HG02840 (cell line): ENCODE data around the gene AQP5.

Source experiments
- ATAC-seq: cut with Tn5 transposase; IDR thresholded peaks from one replicate; pipeline ENCODE4 v1.9.1; 2021; ENCODE audit warnings: mild to moderate bottlenecking, moderate library complexity, moderate number of reproducible peaks; ENCODE audit not compliant: unreplicated experiment, low FRiP score

Gene AQP5

DNA sequence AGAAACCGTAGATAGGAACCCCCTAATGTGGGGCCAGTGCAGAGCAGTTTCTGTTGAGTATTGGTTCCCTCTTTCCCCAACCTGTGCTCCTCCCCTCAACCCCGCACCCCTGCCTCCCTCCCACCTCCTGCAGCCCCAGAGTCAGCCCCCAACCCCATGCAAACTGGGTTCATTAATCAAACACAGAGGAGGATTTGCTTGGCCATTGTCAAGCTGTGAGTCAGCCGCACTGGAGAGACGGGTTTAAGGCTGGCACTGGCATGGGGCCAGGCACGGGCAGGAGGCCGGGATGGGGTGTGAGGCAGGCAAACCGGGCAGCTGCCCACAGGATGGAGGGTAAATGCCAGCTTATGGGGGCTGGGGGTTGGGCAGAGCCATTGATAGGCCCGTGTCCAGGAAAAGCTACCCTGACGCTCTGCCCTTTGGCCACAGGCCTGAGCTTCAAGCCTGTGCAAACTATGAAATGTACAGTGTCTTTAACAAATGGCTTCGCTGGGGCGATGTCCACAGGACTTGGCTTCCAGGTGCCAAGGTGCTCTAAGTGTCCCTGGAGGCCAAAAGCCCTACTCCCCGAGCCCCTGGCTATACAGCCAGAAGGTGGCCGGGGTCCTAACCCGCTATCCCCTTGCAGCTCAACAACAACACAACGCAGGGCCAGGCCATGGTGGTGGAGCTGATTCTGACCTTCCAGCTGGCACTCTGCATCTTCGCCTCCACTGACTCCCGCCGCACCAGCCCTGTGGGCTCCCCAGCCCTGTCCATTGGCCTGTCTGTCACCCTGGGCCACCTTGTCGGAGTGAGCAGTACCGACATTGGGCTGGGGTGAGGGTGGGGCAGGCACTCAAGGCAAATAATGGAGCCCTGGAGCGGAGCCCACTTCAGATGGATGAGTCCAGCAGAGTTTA, 1.4 kb downstream of the AQP5 start:
- no peak for ATAC-seq

DNA sequence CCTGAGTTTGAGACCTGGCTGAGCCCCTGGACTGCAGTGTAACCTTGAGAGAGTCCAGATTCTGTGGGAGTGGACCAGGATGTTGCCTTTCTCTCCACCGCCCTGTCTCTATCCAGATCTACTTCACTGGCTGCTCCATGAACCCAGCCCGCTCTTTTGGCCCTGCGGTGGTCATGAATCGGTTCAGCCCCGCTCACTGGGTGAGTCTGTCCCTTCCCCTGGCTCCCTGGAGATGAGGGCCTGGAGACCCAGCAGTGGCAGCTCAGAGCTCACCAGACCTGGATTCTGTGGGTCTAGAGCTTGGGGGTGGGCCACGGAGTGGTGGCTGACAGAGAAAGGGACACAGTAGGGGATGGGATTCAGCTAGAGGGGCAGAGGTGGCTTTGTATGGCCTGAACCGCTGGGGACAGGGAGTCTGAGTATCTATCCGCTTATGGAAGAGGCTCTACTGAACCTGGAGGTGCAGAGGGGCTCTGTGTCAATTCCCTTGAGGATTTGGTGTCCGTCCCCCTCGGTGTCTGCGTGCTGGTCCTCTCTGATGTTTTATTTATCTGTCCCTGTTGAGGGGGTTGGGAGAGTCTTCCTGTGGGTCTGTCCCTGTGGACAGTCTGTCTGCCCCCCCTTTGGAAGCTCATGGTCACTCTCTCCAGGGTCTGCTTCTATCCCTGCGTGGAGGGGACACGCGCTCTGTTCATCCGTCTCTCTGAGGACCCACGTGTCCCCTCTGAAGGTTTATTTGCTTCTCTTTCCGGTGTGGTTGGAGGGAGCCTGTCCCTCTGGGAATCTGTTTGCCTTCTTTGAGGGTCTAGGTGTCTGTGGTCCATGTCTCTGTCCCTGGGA, 2.5 kb downstream of the AQP5 start:
- no peak for ATAC-seq

DNA sequence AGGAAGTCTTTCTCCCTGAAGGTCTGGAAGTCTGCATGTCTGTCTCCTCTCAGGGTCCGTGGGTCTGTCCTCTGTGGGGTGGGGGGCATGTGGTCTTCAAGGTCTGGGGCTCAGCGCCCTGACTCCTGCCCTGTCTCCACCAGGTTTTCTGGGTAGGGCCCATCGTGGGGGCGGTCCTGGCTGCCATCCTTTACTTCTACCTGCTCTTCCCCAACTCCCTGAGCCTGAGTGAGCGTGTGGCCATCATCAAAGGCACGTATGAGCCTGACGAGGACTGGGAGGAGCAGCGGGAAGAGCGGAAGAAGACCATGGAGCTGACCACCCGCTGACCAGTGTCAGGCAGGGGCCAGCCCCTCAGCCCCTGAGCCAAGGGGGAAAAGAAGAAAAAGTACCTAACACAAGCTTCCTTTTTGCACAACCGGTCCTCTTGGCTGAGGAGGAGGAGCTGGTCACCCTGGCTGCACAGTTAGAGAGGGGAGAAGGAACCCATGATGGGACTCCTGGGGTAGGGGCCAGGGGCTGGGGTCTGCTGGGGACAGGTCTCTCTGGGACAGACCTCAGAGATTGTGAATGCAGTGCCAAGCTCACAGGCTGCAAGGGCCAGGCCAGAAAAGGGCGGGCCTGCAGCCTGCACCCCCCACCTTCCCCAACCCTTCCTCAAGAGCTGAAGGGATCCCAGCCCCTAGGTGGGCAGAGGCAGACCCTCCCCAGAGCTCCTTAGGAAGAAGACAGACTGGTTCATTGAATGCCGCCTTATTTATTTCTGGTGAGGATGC, 3.4 kb downstream of the AQP5 start:
- no peak for ATAC-seq

DNA sequence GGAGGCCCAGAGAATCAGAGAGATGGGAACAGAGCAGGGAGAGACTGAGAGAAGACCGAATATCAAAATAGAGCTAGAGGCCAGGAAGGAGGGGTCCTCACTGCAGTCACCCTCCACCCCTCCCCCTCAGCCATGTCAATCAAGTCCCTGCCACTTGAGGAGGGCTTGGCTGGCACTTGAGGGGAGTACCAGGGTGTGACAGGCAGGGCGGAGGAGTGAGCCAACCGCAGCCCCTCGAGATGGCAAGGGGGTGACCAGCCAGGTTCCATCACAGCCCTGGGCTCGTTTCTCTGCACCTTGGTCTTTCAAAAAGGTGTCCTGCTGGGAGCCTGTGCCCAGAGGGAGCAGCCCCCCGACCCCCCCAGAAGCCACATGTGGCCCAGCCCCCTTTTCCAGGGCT, 4.2 kb downstream of the AQP5 start:
- ATAC-seq, result no peak

DNA sequence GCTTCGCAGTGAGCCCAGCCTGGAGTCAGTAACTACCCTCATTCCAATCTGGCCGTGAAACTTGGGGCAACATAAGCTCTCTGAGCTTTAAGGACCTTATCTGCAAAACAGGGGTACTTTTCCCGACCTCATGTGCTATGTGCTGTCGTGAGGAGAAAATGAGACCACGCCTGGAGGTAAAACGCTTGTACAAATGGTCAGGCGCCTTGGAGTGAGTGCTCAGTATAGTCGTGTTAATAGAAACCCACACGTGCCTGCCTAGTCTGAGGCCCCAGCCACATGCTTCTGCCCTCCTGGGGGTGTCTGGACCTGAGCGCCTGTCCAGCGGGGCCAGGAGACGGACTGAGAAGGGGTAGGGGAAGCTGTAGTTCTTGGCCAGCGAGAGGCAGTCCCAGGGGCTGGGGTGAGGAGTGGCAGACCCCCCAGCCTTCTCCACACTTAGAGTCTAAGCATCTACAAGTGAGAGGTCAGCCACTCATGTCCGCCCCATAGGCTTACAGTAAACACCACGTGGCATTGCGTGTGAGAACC, 4.9 kb downstream of the AQP5 start:
- ATAC-seq, result no peak

DNA sequence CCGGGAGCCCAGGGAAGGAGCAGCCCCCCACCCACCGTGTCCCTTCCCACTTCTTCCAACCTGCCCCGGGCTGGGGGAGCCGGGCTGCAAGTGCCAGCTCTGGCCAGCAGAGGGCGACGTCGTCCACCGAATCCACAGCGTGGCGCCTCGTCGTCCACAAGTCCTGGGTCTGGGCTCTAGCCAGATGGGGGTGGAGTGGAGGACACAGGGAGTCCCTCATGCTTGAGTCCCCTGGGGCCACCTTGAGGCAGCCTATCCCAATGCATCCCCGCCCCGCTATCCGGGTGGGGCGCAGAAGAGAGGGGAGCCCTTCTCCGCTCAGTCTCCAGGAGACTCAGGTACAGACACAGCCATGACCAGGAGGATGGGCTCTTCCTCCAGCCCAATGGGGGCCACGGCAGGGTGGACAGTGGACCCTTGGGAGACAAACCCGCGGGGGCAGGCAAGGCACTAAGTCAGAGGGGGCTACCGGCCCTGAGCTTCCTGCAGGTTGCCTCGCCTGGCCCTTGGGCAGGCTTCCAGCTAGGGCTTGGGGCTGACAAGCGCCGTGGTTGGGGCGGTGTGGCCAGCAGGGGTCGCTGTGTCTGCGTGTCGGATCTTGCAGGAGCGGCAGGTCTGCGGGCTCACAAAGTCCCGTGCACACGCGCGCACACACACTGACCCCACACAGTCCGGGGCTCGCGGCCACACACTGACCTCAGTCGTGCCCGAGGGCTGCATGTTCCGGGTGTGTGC, 5.5 kb downstream of the AQP5 start:
- ATAC-seq, result no peak

DNA sequence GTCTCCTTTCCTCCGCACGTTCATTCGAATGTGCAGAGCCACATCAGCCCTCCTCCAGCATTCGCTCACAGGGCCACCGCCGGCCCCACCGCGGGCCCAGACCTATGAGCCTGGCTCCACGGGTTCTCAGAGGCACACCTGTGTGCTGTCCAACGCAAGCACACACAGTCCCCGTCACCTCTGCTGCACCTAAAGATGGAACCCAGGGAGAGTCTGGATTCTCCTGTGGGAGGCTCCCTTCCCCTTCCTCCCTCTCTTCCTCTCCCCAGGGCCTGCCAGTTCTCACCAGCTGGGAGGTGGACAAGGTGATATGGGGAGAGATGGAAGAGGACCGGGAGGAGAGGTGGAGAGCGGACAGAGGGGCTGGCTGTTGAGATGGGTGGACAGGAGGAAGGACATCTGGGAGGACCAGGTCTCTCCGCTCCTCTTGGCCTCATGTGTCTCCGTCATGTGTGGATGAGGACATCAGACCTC, 6.1 kb downstream of the AQP5 start:
- ATAC-seq, result no peak

DNA sequence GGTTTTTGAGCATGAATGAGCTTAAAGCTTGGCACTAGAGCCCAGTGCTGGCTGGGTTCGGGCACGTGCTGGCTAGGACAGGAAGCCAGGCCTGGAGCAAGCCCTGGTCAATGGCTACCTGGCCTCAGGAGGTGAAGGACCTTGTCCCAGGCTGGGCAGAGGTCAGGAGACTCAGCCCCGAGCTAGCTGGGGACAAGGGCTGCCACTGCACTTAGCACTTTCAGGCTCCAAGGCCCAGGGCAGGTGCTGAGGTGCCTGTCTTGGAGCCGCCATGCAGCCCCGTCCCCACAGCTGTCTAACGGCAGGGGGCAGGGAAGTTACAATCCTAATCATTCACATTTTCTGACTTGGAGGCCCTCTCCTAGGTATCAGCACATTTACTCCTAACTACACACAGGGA, 6.8 kb downstream of the AQP5 start:
- ATAC-seq, result no peak

DNA sequence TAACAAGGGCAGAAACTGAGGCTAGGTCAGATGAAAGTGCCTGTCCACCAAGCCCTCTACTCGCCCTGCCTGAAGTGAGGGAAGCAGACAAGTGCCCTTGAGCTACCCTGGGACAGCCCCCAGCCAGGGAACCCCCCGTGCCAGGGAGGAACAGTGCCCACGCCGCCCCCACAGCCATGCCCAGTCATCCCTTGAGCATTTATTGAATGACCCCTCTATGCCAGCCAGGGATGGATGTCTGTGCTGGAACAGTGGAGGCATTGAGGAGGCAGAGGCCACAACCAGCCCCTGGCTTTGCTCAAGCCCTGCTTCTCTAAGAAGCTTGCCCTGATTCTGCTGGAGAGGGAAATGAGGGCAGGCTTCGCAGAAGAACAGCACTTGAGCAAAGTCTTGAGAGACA, 7.4 kb downstream of the AQP5 start:
- ATAC-seq, result no peak

DNA sequence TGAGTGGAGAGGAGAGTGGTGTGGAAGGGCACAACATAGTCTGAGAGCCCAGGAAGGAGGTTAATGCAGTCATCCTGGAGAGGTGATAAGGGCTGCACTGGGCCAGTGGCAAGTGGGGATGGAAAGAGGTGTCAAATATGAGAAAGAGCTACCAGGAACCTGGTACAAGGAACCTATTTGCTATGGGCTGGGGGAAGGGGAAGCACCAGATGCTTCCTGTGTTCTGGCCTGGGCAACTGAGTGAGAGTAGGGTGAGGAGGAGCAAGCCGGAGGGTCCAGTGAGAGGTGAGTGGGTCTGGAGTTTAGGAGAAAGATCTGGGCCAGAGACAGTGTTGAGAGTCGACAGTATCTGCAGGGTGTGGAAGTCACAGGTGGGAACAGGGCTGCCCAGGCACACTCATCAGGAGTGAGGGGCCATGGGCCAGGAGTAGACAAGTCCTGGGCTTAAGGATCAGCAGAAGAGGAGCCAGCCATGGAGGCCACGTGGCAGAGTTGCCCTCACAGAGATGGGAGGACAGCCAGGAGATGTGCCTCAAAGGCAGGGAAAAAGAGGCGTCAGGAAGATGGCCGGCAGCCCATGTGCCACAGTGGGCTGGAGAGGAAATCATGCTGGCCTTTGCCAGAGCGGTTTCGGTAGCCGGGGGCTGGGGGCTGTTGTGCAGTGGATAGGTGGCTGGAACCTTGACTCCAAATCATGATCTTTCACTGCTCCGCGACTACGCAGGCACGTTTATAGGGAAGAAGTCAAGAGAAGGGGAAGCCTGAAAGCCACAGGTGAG, 8.2 kb downstream of the AQP5 start:
- no peak for ATAC-seq

DNA sequence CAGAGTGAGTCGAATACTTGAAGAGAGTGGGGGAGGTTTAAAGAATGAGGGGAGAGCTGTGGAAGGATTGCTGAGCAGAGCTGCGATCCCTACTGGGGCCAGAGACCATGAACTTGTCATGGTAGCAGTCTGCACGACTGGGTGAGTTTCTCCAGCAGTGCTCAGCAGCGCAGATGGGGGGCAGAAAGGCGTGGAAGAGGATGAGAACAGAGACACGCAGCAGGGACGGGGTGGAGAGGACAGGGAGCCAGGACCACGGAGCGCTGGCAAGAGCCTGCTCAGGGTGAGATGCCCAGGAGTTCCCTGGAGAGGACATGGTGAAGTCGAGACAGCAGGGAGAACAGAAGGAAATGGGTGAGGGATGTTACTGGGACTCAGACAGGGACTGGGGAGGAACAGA, 9.0 kb downstream of the AQP5 start:
- ATAC-seq, result no peak

DNA sequence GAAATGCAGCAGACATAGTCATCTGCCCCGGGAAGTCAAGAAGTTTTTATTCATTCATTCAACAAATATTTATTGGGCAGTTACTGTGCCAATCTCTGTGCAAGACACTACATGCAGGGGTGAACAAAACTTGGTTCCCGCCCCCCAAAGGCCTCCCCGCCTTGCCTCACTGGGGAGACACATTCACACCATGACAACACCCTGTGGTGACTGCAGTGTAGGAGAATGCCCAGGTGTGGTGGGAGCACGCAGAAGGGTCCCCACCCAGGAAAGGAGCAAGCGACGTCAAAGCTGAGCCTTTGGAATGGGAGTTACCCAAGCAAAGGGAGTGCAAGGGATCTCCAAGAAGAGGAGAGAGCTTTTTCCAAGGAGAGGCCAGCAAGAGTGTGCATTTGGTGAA, 9.5 kb downstream of the AQP5 start:
- ATAC-seq, result no peak

DNA sequence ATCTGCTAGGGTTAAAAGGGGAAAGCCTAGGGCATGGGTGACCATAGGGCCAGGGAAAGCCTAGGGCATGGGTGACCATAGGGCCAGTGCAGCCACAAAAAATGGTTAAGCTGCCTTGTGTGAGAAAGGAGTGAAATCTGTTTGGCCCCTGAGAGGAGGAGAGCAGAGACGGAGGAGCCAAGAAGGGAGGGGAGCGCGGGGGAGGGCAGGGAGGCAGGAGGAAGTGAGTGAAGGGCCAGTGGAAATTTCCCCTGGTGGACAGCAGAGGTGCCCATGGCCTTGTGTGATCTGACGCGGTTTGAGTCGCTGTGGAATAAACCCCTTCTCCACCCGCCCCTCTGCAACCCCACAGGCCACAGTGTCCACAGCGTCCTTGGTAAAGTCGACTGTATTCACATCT, 10.5 kb downstream of the AQP5 start:
- no peak for ATAC-seq

DNA sequence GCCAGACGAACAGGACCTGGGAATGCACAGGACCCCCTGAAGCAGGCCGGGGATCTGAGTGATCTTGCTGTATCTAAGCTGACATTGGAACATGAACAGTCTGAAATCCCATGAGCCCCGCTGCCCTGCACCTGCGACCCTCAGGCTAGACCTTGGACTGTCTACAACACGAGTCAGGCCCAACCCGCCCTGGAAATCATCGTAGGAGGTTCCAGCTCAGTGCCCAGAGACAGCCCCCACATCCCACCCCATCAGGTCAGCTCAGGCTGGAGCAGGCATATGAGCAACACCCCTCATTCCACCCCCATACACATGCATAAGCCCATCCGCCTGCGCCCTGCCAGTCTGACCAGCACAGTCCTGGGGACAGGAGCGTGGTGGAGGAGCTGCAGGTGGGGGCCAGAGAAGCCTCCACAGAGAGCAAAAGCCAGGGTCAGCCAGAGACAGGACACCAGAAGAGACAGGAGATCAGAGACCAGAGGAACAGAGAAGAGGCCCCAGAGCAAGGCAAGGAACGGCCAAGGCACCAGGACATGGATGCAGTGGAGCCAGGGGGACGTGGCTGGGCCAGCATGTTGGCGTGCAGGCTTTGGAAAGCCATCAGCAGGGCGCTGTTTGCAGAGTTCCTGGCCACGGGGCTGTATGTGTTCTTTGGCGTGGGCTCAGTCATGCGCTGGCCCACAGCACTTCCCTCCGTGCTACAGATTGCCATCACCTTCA, 11.1 kb downstream of the AQP5 start, which contains the start of gene AQP6:
TSS of gene AQP6 (plus strand) at position 307 of the 720 bp plus-strand sequence. CDS start at position 534, 227 bp downstream.
- ATAC-seq, result no peak

DNA sequence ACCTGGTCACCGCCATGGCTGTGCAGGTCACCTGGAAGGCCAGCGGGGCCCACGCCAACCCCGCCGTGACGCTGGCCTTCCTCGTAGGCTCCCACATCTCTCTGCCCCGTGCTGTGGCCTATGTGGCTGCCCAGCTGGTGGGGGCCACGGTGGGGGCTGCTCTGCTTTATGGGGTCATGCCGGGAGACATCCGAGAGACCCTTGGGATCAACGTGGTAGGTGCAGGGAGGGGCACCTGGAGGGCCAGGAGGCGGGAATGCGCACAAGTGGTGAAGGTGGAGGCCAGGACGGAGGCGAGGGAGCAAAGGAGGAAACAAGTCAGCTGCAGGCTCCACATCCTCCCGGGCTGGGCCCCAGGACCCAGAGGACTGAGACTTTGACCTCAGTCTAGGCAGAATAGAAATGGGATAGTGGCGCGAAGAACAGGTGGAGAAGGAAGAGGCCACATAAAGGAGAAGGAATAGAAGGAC, 11.7 kb downstream of the AQP5 start:
- no peak for ATAC-seq

DNA sequence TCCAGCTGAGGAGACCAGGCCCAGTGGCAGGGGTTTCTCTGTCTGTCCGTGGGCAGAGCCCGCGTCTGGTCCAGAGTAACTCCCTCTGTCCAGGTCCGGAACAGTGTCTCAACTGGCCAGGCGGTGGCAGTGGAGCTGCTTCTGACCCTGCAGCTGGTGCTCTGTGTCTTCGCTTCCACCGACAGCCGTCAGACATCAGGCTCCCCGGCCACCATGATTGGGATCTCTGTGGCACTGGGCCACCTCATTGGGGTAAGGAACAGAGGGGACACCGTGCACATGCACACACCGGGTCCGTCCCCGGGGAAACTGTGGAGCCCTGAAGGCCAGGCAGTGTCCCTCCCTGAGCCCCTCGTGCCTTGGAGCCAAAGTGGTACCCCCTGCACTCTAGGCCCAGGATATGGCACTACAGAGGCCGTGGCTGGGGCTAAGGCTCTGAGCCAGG, 12.6 kb downstream of the AQP5 start:
- no peak for ATAC-seq

DNA sequence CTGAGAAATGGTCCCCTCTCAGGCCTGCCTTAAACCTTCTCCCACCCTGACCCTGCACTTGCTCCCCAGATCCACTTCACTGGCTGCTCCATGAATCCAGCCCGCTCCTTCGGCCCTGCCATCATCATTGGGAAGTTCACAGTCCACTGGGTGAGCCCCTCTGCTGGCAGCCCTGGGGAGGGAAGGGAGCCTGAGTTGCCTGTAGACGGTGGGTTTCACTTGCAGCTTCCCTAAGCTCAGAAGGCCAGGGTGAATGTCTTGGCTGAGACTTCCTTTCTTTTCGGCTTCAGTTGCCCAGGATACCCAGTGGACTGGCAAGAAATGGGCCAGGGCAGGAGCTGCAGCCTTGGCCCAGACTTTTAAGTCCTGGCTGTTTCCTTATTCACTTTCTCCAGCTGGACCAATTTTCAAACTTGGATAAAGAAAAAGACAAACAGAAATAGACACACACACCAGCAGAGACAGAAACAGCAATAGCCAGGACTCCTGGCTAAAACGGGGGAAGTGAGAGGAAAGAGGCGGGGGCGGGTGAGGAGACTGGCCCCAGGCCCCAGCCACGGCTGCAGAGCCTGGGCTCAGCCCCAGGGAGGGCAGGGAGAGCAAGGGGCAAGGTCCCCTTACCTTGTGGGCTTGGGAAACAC, 13.1 kb downstream of the AQP5 start:
- ATAC-seq, result no peak

DNA sequence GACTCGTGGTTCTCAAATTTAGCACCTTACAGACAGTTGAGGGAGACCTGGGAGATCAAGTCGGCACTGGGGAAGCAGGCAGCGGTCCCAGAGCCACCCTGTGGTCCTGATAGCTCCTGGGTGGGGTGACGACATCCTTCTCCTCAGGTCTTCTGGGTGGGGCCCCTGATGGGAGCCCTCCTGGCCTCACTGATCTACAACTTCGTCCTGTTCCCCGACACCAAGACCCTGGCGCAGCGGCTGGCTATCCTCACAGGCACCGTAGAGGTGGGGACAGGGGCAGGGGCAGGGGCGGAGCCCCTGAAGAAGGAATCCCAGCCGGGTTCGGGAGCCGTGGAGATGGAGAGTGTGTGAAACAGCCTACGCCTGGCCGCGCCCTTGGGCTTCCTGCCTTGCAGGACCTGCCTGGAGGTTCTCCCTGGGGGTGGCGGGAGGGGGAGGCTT, 13.7 kb downstream of the AQP5 start:
- ATAC-seq, result no peak
